HG02588 (cell line): ENCODE results near the gene PDZD2.
"Not testable (repeated sequence)": the region's sequence is repeated elsewhere in the genome, so short reads cannot be mapped to it uniquely, and the experiment has no call there.

Experiments used
- ATAC-seq: cut with Tn5 transposase; IDR thresholded peaks from one replicate; pipeline ENCODE4 v1.9.1; 2021; ENCODE audit warnings: mild to moderate bottlenecking, moderate library complexity; ENCODE audit not compliant: unreplicated experiment

The PDZD2 gene

DNA sequence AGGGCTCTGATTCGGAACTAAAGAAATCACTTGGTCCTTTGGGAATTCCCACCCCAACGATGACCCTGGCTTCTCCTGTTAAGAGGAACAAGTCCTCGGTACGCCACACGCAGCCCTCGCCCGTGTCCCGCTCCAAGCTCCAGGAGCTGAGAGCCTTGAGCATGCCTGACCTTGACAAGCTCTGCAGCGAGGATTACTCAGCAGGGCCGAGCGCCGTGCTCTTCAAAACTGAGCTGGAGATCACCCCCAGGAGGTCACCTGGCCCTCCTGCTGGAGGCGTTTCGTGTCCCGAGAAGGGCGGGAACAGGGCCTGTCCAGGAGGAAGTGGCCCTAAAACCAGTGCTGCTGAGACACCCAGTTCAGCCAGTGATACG is 451.8 kb downstream of the PDZD2 start:
- no peak for ATAC-seq

DNA sequence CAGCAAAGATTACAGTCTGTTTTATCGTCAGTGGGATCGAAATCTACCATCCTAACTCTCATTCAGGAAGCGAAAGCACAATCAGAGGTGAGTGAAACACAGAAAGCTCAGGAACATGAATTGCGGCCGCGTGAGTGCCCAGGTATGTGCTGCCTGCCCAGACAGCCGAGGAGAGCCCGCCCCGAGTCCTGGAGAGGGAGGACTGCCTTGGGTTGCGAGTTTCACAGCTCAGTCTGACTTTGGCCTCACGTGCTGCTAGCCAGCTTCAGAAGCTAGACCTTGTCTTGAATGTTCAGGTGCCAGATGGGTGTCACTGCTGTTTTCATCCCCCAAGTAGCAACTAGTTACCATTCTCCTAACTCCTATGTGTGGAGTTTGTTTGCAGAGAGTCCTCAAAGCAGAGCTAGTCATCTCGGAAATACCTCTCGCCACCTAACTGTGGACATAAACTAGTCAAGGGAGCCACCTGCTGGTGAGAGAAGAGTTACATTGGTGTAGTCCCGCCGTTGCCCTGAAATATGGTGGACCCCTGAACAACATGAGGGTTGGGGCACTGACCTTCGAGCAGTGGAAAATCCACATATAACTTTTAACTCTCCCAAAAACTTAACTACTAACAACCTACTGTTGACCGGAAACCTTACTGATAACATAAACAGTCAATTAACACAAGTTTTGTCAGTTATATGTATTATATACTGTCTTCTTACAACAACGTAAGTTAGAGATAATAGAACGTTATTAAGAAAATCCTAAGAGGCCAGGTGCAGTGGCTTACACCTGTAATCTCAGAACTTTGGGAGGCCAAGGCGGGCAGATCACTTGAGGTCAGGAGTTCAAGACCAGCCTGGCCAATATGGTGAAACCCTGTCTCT is 454.2 kb downstream of the PDZD2 start:
- peak; percentile 87 for ATAC-seq

DNA sequence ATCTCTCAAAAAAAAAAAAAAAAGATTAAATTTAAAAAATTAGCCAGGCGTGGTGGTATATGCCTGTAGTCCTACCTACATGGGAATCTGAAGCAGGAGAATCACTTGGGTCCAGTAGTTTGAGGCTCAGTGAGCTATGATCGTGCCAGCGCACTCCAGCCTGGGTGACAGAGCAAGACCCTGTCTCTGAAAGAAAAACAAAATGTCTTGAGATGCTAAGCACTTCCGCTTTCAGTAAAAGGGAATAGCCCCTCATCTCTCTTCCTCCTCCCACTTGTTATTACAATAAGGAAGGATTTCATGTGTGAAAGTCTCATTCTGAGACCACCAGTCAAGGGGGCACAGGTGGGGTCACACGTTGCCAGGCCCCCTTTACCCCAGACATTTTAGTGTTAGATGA is 455.8 kb downstream of the PDZD2 start:
- ATAC-seq, result no peak

DNA sequence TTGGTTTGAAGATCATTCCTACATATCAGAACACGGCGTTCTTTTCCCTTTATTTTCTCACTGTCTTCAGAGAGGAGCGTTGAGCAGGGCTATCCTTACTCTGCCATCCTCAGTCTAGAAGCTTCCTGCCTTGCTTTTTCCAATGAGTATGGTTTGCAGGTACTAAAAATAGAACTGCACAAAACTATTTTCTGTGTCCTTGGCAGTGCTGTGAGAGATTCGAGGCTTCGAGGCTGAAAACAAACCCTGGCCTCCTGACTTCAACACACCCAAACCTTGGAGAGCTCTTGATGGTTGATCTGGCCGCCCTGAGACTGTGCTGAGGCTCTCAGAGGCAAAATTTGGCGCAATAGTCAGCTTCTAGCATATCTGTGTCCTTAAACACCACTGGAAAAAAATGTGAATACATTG is 456.3 kb downstream of the PDZD2 start:
- ATAC-seq, result no peak

DNA sequence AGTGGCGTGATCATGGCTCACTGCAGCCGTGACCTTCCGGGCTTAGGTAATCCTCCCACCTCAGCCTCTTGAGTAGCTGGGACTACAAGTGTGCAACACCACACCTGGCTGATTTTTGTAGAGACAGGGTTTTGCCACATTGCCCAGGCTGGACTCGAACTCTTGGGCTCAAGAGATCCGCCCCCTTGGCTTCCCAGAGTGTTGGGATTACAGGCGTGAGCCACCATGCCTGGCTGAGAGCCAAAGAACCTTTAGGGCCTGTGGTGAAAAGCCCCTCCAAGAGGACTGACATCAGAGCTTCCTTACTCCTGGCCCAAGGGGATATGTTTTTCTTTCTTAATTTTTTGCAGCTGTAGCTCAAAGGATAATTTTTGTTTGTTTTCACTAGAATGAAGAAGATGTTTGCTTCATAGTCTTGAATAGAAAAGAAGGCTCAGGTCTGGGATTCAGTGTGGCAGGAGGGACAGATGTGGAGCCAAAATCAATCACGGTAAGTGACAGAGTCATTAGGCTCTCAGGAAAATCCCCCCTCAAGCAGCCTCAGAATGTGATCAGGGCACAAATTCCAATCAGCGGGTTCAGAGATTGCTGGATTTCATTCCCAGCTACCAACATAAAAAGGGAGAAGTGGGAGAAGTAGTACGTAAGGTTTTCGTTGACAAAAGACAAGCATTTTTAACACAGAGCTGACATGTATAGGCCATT is 458.1 kb downstream of the PDZD2 start:
- no peak for ATAC-seq

DNA sequence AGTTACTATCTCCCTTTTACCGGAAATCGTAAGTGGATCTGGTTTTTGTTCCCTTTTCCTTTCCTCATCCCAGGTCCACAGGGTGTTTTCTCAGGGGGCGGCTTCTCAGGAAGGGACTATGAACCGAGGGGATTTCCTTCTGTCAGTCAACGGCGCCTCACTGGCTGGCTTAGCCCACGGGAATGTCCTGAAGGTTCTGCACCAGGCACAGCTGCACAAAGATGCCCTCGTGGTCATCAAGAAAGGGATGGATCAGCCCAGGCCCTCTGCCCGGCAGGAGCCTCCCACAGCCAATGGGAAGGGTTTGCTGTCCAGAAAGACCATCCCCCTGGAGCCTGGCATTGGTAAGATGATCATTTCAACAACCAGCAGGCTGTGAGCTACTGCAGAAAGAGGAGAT is 459.4 kb downstream of the PDZD2 start:
- ATAC-seq, result no peak

DNA sequence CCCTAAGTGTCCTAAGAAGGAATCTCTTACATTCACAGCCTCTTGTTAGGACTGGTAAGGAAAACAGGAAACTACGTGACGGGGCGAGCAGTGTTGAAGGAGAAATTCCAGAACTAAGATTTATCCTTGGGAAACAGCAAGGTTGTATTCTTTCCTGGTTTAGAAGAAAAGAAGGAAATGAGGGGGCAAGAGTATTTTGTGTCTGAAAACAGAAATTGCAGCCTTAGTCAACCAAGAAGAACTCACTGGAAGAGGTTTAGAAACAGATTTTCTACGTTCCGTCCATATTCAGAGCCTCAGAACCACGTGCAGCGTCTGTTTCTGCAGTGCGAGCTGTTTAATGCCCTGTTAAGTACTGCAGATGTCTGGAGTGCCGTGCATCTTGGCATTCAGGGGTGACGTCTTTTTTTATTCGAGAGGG is 460.0 kb downstream of the PDZD2 start:
- ATAC-seq, result no peak

DNA sequence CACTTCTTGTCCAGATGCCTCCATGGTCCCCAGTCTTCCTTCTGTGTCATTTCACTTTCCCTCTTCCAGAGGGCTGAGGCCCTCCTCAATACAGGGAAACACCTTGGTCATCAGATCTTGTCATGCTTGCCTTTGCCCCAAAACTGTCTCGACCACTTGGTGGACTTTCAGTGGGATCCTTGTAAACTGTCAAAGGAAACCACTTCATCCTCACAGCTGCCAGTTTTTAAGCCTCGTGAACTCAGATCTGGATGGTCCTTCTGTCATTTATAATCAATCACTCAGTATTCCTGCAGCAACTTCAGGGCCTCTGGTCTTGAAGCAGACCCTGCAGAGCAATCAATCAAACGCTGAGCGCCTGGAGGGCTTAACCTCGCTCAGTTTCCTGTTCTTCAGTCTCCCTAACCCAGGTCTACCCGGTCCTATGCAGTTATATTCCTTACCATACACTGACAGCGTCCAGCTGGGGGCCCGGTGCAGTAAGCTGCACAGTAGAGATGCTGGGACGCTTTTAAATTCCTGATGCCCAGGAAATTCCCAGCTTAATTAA is 460.6 kb downstream of the PDZD2 start:
- ATAC-seq, result no peak

DNA sequence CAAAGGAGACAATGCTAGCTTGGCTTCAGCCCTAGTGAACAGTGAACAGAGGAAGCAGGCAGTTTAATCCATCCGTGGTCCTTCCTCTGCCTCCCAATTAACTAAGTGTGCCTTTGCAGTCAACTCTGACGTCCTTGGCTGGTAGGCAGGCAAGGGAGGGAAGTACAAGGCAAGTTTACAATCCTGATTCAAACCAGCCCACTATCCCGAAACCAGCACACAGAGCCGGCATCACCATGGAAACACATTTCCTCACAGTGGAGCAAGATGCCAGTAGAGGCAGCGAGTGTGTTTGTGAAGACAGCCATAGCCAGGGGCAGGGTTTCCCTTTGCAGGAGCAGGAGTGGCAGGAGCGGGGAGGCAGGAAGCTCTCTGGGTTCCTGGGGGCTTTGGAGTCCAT is 461.3 kb downstream of the PDZD2 start:
- ATAC-seq, result no peak

DNA sequence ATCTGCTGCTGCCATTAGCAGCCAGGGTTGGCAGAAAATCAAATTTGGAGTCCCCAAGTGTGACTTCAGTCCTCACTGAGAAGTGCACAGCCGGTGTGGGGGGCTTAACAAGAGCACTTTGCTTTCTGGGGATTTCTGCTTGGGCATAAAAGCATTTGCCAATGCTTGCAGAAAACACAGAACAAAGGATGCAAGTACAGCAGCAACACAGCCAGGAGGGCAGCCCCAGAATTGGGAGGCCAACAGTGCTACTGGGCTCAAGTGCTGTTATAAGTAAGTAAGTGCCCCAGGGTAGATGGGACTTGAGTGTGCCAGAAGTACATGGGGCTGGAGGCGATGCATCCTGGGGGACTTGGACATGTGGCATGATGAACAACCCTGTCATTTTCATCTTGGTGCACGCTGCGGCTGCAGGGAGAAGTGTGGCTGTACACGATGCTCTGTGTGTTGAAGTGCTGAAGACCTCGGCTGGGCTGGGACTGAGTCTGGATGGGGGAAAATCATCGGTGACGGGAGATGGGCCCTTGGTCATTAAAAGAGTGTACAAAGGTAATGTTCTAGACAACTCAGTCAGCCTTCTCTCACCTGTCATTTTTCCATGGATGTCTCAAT is 461.9 kb downstream of the PDZD2 start:
- ATAC-seq, result no peak

DNA sequence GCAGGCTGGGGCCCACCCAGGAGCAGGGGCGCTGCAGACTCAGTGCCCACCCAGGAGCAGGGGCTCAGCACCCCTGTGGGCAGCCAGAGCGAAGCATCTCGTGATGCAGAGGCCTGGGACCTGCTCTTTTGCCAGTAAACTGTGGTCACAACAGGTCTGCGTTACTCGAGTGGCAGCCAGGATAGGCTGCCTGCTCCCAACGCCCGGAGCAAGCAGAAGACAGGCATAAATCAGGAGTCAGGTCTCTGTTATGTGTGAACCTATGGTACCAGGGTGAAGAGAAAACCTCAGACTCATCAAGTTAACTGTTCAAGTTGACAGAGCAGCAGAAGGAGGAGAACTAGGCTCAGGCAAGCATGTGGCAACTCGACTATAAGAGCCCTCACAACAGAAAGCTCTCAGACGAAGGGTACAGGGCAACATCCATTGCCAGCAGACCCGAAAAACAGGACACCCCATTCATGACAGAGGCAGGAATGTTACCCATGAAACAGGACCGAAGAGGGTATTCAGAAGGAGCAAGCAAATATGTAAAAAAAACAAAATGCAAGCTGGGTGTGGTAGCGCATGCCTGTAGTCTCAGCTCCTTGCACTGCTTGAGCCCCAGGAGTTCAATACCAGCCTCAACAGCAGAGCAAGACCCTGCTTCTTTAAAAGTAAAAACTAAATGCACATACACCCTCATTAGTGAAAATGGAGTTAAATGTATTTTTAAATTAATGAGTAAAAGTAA is 463.5 kb downstream of the PDZD2 start:
- no peak for ATAC-seq

DNA sequence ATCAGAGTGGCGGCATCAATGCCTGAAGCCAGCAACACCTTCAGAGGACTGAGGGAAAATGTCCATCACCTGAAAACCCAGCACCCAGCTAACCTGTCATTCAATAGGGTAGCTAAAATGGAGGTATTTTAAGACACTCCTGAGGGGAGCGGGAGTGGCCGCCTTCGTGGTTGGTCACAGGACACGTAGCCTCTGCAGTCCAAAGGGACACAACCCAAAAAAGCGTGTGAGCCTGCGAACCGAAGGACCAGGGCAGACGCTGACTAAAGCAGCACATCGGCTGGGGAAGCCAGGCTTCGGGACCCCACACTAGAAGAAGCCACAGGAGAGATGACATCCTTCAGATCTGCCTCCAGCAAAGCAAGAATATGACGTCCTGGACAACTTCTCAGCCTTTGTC is 464.6 kb downstream of the PDZD2 start:
- no peak for ATAC-seq

DNA sequence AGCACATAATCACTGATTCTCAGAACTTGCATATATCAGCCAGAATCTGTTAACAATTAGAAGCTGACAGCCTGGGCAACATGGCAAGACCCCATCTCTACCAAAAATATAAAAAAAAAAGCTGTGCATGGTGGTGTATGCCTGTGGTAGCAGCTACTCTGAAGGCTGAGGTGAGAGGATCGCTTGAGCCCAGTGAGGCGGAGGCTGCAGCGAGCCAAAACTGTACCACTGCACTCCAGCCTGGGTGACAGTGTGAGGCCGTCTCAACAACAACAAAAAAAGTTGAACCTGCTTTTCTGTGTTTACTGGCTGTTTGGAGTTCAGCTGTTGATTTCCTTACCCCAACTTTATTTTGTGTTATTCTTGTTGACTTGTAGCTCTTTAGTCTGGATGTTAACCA is 468.4 kb downstream of the PDZD2 start:
- no peak for ATAC-seq

DNA sequence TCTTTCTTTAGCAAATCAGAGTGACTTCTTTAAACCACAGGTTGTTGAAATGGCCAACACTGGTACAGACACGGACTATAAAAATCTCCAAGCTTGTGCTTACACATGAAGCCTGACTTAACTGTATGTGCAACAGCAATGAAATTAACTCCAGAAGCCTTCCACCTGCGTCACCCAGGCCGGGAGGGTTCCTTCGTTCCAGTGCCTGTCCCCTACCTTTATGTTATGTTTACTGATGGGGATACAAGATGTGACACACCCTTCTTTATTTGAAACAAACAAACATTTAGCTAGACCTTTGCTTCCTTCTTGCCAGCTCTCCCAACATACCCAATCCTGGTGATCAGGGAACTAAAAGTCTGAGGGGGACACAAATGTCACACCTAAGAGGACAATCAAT is 469.2 kb downstream of the PDZD2 start:
- no peak for ATAC-seq

DNA sequence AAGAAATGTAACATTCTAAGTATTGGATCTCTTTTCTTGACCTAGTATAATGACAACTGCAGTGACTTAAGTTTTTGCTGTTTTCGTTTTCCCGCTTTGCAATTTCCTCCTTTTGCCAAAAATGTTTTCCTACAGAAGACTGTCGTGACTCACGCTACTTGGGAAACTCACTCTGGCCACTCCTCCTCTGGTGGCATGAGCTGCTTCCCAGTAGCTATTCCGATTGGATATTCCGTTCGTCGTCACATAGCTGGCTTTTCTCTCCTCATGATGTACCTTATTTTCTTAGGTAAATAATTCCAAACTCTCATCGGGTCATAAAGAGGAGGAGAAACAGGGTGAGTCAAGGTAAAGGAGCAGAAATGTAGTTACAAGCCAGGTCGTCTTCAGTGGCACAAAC is 470.3 kb downstream of the PDZD2 start:
- no peak for ATAC-seq

DNA sequence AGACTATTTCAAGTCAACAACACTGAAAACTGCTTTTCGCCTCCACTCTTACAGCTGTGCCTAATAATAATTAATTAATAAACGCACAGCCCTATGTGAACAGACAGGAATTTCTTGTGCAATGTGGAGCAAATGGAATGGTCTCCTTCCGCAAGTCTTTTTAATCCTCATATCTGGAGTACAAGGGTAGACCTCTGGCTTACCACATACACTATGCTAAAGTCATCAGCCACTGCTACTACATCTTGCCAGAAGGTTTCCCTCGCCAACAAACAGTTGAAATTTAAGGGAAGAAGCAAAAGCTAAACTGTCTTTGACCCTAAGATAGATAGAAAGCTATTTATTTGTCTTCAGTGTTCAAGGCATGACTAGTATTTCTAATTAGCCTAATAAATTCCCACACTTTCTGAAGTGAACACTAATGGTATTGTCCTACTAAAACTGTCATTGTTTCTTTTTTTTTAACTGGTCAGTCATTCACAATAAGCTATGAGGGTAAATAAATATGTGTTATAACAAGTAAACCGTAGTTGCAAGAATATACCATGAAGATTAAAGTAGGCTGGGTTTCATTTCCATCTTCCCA is 471.3 kb downstream of the PDZD2 start:
- ATAC-seq, result no peak

DNA sequence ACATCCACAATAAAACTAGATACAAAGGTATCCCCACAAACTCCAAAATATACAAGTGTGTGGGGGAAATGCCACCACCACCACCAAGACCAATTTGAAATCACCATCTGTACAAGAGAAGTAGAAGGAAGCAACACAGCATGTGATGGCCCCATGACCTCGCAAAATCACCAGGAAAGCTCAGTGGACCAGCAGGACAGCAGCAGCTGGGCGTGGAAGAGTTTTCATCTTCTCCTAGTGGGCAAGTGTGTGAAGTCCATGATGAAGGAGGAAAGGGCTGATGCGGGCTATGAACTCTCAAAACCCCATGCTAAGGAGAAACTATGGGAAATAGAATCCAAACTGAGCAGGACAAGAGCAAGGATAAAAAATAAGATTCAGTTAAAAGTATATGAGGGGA is 477.1 kb downstream of the PDZD2 start:
- no peak for ATAC-seq

DNA sequence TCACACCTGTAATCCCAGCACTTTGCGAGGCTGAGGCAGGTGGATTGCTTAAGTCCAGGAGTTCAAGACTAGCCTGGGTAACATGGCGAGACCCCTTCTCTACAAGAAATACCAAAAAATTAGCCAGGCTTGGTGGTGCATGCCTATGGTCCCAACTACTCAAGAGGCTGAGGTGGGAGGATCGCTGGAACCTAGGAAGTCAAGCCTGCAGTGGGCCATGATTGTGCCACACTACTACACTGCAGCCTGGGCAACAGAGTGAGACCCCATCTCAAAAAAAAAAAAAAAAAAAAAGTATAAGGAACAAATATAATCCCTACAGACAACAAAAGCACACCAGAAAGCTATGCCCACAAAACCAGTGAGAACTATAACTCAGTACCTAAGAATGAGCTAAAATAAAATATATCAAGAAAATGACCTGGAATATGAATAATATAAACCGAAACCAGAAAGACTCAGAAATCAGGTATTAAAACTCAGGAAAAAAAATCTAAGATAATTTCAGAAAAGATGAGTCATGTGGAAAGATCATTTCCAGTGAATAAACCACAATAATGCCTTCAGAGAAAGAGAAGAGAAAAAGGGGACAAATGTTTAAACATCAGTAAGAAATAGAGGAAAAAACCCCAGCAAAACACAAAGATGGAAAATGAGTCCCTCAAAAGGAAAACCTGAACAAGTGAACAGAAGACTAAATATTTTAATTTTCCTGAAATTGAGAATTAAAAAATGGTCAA is 477.8 kb downstream of the PDZD2 start:
- no peak for ATAC-seq

DNA sequence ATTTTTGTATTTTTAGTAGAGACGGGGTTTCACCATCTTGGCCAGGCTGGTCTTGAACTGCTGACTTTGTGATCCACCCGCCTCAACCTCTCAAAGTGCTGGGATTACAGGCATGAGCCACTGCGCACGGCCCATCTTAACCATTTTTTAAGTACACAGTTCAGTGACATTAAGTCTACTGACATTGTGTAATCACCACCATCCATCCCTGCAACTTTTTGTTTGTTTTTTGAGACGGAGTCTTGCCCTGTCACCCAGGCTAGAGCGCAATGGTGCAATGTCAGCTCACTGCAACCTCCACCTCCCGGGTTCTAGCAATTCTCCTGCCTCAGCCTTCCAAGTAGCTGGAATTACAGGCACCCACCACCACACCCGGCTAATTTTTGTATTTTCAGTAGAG is 480.0 kb downstream of the PDZD2 start:
- ATAC-seq, result not testable (repeated sequence)
